ENCODE data around the gene ARID3A.

ARID3A gene

DNA sequence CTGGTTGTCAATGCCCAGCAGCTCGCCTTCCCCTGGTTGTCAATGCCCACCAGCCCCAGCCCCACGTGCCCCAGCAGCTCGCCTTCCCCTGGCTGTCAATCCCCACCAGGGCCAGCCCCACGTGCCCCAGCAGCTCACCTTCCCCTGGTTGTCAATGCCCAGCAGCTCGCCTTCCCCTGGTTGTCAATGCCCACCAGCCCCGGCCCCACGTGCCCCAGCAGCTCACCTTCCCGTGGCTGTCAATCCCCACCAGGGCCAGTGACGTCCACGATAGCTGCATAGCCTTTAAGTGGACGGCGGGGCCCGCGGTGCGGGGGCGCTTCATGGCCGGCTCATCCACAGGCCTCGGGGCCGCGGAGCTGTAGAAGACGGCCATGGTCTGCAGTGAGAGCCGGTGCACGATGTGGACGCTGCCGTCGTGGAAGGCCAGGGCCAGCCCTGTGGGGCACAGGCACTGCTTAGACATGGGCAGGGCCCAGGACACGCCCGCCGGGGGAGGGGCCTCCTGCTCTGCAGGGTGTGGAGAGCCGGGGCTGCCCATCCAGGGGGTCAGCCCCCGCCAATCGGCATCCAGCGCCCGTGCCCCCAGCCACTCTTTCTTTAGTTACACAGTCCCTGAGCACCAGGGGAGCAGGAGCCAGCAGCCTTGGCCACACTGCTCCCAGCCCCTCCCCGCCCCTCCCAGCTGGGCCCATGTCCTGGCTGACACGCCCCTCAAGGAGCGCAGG, 46.0 kb upstream of the ARID3A start:
- peaks cover 51% of the 10 kb centered on the region for H3K36me3 ChIP-seq (replicated peaks)
- in situ Hi-C loops (cut with HindIII; ENCODE audit: low pct_ligation_motif_present, low sequenced_read_pairs) = no loop called here
- H3K27me3 ChIP-seq (replicated peaks) = no peaks in the 10 kb centered on the region
- no peak for TF ChIP-seq CTCF (IDR thresholded peaks at IDR 0.05; ENCODE audit: low read depth, low read length, missing control alignments)
- no peak for DNase-seq
- H3K27ac ChIP-seq = no peak overlapping the region
- H3K4me3 ChIP-seq (ENCODE audit: low read depth, low read length) = no peak overlapping the region

- in situ Hi-C loops (cut with HindIII; ENCODE audit: low pct_ligation_motif_present, low sequenced_read_pairs) = no loop called here
- peaks cover 57% of the 10 kb centered on the region for H3K36me3 ChIP-seq (replicated peaks)
- no peak overlapping the region for H3K4me3 ChIP-seq (ENCODE audit: low read depth, low read length)
Measured at GRCh38 chr19:881385-882071, 44.3 kb upstream of the ARID3A start.

GRCh38 chr19:882871-883497, 42.9 kb upstream of the ARID3A start:
- H3K36me3 ChIP-seq (replicated peaks) = peaks cover 58% of the 10 kb centered on the region
- no peak for TF ChIP-seq CTCF (IDR thresholded peaks at IDR 0.05; ENCODE audit: low read depth, low read length, missing control alignments)
- no peak for DNase-seq

More at GRCh38 chr19:881385-882071, 44.3 kb upstream of the ARID3A start:
- Histone ChIP-seq H3K27ac (no peak overlapping the region), H3K27me3 (replicated peaks) (no peaks in the 10 kb centered on the region)
- no peak for DNase-seq
- no peak for TF ChIP-seq CTCF (IDR thresholded peaks at IDR 0.05; ENCODE audit: low read depth, low read length, missing control alignments)

GRCh38 chr19:883661-884211, 42.1 kb upstream of the ARID3A start:
- DNase-seq = no peak
- in situ Hi-C loops (cut with HindIII; ENCODE audit: low pct_ligation_motif_present, low sequenced_read_pairs) = no loop called here
- Histone ChIP-seq H3K27ac (no peak overlapping the region), H3K4me3 (ENCODE audit: low read depth, low read length) (no peak overlapping the region), H3K27me3 (replicated peaks) (no peaks in the 10 kb centered on the region), H3K36me3 (replicated peaks) (peaks cover 61% of the 10 kb centered on the region)
- TF ChIP-seq CTCF (IDR thresholded peaks at IDR 0.05; ENCODE audit: low read depth, low read length, missing control alignments) = no peak

More at GRCh38 chr19:882871-883497, 42.9 kb upstream of the ARID3A start:
- in situ Hi-C loops (cut with HindIII; ENCODE audit: low pct_ligation_motif_present, low sequenced_read_pairs) = no loop called here
- Histone ChIP-seq H3K27ac (no peak overlapping the region), H3K27me3 (replicated peaks) (no peaks in the 10 kb centered on the region), H3K4me3 (ENCODE audit: low read depth, low read length) (no peak overlapping the region)

DNA sequence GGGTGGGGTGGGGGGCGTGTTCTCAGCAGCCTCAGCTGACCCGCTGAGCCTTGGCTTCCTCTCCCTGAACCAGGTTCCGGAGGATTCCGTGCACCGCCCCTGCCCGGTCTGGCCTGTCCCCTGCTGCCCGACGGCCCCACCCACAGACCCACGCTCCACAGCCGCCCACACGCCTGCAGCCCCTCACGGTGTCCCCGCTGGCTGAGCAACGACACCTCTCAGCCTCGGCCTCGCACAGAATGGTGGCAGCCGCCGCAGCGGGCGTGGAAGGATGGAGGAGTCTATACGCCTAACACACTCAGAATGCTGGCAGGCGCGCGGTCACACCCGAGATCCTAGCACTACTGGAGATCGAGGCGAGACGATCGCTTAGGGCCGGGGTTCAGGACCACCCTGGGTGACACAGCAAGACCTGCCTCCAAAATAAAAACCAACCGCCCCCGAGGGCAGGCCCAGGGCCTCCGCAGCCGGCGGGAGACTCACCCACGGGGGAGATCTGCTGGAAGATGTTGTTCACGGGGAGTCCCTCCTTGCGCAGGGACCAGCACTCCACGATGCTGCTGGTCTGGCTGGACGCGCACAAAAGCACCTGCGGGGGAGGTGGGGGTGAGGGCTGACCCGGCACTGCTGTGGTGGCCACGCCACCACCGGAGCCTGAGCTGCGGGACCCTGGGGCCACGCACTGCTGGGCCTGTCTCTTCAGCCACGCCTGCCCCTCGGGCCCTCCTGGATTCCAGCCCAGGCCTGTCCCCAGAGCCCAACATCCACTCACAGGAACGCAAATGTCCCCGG, 41.2 kb upstream of the ARID3A start:
- peaks cover 67% of the 10 kb centered on the region for H3K36me3 ChIP-seq (replicated peaks)
- no peak for TF ChIP-seq CTCF (IDR thresholded peaks at IDR 0.05; ENCODE audit: low read depth, low read length, missing control alignments)
- in situ Hi-C loops (cut with HindIII; ENCODE audit: low pct_ligation_motif_present, low sequenced_read_pairs) = no loop called here
- H3K27me3 ChIP-seq (replicated peaks) = no peaks in the 10 kb centered on the region
- no peak overlapping the region for H3K4me3 ChIP-seq (ENCODE audit: low read depth, low read length)
- H3K27ac ChIP-seq = no peak overlapping the region
- no peak for DNase-seq
